A673 (cell line): Measurements from ENCODE around the gene TNKS2.

Experiments
- EZH2 ChIP-seq: fragments of 200-600 bp; sonication (generic); IDR thresholded peaks from 2 replicates; pipeline ENCODE4 v1.6.1; 2017; ENCODE audit warnings: borderline replicate concordance, low read depth, mild to moderate bottlenecking, mixed read lengths, antibody characterized with exemption, low read length; ENCODE audit not compliant: poor library complexity, severe bottlenecking
- TF ChIP-seq, protein P1 (sequence below): fragments of 300-800, 200-600 bp; sonication (generic); conservative IDR thresholded peaks from 2 replicates; pipeline ENCODE4 v1.5.1; 2017; ENCODE audit warnings: low read depth, mild to moderate bottlenecking, antibody characterized with exemption, low read length, moderate library complexity, mixed read lengths

DNA sequence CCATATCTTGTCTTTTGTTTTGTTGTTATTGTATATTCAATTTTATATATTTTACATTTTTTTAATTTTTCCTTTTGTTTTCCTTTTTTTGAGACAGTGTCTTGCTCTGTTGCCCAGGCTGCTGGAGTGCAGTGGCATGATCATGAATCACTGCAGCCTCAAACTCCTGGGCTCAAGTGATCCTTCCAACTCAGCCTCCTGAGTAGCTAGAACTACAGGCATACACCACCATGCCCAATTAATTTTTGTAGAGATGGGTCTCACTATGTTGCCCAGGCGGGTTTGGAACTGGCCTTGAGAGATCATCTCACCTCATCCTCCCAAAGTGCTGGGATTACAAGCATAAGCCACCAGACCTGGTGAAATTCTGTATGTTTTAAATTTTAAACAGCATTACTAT lies 25.4 kb upstream of the TNKS2 start:
- no peak for TF ChIP-seq EZH2
- TF ChIP-seq, protein P1, sequence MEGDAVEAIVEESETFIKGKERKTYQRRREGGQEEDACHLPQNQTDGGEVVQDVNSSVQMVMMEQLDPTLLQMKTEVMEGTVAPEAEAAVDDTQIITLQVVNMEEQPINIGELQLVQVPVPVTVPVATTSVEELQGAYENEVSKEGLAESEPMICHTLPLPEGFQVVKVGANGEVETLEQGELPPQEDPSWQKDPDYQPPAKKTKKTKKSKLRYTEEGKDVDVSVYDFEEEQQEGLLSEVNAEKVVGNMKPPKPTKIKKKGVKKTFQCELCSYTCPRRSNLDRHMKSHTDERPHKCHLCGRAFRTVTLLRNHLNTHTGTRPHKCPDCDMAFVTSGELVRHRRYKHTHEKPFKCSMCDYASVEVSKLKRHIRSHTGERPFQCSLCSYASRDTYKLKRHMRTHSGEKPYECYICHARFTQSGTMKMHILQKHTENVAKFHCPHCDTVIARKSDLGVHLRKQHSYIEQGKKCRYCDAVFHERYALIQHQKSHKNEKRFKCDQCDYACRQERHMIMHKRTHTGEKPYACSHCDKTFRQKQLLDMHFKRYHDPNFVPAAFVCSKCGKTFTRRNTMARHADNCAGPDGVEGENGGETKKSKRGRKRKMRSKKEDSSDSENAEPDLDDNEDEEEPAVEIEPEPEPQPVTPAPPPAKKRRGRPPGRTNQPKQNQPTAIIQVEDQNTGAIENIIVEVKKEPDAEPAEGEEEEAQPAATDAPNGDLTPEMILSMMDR = no peak
